HG03571 (cell line): Measurements from ENCODE around the gene MRPL12.

Experiments
- ATAC-seq: cut with Tn5 transposase; IDR thresholded peaks from one replicate; pipeline ENCODE4 v1.9.1; 2021; ENCODE audit not compliant: unreplicated experiment

MRPL12 gene

DNA sequence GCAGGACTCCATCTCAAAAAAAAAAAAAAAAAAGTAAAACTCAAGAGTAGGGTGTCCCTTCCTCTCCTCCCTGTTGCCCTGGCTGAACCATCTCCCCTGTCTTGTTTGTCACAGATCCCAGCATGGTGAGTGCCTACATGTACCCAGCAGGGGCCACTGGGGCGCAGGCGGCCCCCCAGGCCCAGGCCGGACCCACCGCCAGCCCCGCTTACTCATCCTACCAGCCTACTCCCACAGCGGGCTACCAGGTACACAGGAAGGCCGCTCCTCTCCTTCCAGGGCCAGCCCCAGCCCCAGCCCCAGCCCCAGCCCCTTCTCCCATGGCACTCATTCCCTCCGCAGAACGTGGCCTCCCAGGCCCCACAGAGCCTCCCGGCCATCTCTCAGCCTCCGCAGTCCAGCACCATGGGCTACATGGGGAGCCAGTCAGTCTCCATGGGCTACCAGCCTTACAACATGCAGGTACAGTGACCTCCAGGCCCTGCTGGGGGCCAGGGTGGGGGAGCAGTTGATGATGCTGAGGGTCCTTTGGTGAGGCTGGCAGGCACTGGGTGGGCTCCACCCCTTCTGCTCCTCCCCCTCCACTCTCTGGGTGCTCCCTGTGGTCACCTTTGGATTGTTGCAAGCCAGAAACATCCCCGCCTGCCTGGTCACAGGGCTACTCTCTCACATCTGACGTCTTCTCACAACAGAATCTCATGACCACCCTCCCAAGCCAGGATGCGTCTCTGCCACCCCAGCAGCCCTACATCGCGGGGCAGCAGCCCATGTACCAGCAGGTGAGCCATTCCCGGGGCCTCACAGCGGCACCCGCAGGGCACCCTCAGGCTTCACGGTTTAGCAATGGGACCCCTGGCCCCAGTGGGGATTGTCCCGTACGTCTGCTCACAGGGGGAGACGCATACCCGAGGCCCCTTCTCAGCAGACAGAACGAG is 2.5 kb upstream of the MRPL12 start:
- ATAC-seq, result no peak

DNA sequence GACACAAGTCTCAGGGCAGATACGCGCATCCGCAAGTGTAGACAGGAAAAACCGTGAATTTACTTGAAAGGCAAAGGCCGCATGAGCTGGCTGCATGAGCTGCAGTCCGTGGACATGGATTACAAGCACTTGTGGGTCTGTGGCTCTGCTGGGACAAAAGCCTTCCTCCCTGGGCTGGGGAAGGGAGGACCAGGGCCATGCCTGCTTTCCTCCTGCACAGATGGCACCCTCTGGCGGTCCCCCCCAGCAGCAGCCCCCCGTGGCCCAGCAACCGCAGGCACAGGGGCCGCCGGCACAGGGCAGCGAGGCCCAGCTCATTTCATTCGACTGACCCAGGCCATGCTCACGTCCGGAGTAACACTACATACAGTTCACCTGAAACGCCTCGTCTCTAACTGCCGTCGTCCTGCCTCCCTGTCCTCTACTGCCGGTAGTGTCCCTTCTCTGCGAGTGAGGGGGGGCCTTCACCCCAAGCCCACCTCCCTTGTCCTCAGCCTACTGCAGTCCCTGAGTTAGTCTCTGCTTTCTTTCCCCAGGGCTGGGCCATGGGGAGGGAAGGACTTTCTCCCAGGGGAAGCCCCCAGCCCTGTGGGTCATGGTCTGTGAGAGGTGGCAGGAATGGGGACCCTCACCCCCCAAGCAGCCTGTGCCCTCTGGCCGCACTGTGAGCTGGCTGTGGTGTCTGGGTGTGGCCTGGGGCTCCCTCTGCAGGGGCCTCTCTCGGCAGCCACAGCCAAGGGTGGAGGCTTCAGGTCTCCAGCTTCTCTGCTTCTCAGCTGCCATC is 1.7 kb upstream of the MRPL12 start:
- ATAC-seq, result no peak

DNA sequence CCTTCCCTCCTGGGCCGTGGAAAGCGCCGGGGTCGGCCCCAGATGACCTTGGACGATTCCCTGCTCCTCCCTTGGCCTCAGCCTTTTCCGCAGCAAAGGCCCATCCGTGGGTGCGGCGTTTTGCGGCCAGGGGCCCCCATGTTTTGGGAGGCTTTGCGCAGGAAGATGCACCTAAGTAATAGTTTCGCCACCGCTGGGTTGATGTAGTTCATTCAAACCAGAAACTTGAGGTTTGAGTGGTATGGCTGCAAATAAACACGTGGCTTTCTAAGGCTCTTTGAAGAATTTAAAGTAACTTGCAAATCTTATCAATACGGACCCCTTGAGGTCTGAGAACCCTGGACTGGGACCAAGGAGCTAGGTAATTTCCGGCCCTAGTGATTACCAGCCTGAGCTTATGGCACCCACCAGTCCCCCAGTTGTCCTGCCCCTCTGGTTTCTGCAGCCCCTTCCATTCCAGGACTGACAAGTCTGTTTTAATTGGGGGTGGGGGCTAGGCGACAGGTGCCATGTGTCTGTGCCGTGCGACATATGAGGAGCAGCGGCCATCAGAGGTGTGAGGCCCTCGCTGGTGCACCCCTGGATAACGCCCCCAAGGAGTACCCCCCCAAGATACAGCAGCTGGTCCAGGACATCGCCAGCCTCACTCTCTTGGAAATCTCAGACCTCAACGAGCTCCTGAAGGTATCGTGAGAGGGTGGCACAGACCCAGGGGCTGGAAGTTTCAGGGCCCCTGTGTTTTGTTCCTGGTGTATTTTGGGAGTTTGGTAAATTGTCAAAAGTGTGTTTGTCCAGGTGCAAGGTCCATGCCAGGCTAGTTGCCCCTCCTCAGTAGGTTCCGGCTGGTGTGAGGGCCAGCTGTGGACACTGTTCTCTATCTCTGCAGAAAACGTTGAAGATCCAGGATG is 834 bp downstream of the MRPL12 start:
- ATAC-seq, result peak; percentile 6

DNA sequence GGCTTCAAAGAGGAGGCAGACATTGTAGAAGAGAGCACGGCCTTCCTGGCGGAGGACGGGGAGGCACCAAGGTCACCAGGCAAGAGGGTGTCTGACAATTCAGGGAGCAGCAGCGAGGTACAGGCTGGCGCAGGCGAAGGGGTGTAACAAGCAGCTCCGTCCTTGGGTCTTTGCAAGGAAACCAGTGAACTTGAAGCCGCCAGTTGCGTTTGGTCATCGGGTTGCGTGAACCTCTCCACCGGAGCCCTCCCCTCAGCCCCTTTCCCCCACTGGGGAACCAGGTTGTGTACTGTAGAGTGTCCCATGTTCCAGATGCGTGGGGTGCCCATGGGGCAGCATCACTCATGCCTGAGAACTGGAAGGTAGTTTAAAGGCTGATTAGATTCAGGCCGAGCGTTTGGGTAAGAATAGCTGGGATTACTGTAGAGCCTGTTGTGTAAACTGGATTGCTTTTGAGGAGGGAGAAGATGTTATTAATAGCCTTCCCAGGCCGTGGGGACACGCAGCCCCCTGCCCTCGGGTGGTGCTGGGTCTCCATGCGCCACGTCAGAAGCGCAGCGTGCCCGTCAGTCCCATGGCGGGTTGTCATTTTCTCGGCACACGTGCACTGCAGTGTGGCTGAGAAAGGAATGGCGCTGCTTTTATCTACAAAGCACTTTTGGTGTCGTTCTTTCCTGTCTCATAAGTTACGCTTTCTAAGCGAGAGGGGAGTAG is 2.5 kb downstream of the MRPL12 start:
- ATAC-seq, result no peak

DNA sequence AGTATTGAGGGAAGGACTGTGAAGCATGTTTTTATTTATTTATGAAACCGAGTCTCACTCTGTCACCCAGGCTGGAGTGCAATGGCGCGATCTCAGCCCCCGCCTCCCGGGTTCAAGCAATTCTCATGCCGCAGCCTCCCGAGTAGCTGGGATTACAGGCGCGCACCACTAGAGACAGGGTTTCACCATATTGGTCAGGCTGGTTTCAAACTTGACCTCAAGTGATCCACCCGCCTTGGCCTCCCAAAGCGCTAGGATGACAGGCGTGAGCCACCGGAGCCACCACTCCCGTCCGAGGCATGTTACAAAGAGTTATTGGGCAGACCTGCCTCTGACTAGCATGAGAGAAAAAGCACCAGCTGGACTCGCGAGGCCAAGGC is 3.1 kb downstream of the MRPL12 start:
- no peak for ATAC-seq

DNA sequence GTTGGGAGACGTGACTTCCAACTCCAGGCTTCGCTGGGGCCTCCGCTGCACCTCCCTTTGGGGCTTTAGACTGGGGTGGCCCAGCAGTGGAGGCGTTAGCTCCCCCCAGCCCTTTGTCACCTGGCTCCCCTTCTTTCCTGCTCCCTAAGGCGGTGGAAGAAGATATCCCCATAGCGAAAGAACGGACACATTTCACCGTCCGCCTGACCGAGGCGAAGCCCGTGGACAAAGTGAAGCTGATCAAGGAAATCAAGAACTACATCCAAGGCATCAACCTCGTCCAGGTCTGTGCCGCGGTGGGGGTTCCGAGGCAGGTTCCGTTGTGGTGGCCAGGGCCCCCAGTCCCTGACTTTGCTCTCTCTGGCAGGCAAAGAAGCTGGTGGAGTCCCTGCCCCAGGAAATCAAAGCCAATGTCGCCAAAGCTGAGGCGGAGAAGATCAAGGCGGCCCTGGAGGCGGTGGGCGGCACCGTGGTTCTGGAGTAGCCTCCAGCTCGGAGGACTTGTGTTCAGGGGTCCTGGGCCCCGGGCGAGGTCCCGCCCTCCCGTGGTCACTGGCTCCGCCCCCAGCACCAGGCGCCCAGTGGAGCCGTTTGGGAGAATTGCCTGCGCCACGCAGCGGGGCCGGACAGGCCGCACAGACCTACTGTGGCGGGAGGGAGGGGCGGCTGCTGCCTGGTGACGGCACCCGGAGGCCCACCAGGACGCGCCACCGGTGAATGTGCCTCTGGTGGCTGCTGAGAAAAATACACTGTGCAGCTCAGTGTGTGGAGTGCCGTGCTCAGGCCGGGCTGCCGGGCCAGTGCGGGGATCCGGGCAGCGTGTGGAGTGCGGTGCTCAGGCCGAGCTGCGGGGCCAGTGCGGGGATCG is 3.8 kb downstream of the MRPL12 start:
- ATAC-seq, result no peak

DNA sequence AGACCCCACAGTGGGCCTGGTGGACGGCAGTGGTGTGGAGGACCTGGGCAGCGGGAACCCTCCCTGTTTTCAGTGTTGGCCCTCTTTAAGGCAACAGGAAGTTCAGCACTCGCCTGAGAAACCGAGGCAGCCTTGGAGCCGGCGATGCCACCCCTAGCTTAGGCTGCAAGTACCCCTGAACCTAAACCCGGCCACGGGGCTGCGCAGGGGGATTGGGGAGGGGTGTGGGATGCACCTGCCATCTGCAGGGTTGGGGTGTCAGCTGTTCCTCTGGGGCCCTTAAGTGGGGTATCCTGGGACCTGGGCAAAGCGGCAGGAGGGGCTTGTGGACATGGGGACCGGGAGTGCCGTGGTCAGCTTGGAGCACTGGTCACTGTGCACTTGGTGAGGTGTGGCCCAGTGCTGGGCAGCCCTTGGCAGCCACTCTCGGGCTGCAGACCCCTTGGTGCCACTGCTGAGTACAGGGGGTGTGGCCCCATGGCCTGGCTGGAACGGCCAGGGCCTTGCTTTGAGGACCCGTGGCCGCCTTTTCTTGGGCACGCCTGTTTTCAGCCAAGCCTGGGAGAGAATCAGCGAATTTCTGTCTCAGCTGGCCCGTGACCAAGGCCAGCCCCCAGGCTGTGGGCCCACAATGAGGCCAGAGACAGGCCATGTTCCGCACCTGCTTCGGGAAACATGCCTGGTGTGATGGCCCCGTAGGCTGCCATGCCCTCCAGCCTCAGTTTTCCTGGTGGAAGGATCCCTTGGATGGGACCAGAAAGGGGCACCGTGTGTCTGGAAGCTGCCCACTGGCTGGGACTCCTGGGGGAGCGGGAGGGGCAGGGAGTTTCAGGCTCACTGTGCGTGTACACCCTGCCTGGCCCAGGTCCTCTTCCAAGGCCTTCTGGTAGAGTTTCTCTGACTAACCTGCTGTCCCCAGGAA is 4.8 kb downstream of the MRPL12 start:
- no peak for ATAC-seq

DNA sequence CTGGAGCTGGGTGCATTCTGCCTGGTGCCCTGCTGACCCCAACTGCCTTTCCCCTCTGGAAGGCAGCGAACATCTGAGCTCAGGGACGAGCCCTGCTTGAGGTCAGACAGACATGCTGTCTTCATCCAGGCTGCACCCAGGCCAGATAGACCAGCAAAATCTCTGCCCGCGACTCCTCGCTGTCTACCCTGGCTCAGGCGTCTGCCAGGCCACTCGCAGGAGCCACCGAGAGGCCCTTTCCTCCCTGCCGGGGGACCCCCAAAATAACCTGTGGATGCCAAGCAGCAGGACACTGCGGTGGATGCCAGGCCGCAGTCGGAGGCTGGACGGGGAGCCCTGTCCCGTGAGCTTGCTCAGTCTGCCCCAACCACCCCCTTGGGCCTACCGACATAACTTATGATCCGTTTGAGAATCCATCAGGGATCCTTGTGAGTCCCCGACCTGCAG is 5.6 kb downstream of the MRPL12 start:
- no peak for ATAC-seq

DNA sequence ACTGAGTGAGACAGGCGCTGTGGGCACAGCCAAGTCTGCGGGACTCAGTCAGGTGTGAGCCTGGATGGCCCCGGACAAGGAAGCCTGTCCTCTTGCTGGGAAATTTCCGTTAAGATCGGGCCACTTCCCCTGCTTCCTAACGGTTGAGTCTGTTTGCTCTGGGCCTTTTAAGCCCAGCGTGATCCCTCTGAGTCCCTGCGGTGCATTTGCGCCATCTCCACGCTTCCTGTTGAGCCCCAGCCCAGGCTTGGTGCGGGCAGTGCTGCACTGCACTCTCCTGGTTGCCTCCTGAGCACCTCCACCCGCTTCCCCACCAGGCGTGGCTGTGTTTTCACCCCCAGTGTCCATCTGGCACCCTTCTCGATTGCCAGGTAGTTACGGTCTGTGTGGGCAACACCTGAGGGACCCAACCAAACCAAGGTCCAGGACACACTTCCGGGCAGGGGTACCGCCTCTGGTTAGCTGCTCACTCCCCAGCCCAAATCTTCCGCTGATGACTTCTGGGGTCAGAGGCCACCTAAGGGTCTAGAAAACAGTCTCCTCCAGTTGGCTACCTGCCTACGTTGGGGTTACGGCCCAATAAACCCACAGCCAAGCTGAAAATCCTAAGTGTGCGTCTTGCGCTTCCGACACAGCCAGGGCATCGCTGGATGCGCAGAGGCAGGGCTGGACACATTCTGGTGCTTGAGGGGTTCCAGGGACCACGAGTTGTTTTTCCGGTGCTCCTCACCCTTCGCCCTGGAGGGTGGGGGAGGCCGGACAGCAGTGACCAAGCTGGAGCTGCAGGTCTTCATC is 7.5 kb downstream of the MRPL12 start:
- ATAC-seq, result no peak

DNA sequence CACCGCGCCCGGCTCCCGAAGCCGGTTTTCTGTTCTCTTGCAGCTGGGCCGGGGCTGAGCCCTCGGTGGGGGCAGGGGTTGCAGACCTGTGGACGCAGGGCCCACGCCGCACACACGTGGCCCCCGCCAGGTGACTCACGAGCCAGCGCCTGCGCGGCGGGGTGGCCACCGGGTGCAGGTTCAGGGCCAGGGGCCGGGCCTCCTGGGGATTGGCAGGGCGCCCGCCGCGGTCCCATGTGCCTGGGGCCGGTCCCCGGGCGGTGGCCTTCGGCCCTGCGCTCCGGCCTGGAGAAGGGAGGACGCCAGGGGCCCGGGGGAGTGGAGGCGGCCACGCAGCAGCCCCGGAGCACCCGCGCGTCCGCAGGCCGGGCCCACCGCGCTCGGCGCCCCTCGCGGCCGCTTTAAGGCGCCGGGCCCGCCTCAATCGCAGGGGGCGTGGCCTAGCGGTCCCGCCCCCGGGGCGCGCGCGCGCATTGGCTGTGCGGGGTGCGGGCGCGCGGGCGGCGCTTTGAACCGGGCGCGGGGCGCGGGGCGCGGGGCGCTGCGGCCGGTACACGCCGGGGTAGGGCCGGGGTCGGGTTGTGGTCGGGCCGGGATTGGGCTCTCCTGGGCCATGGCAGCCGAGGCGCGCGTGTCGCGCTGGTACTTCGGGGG is 8.8 kb downstream of the MRPL12 start, which contains the start of gene SLC25A10:
TSS of gene SLC25A10 (plus strand) at position 471 of the 654 bp plus-strand sequence. CDS start at position 614, 143 bp downstream.
- ATAC-seq, result peak; percentile 49

DNA sequence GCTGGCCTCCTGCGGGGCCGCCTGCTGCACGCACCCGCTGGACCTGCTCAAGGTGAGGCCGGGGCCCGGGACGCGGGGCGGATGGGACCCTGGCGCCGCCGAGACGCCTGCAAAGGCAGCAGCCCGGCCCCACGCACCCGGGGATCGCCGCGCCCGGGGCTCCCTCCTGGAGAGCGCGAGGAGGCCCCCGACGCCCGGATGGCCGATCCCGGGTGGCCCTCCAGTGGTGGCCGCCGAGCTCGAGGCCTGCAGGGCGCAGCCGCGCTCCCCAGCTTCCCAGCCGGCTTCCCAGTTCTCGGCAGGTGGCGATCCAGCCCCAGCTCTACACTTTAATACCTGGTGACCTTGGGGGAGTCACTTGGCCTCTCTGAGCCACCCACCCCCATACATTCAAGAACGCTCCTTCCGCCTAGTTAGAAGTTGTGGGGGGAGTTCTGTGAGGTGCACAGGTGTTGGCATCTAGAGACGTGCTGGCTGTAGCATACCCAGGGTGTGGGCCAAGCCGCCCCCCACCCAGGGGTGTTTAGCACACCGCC is 9.4 kb downstream of the MRPL12 start:
- peak; percentile 11 for ATAC-seq

DNA sequence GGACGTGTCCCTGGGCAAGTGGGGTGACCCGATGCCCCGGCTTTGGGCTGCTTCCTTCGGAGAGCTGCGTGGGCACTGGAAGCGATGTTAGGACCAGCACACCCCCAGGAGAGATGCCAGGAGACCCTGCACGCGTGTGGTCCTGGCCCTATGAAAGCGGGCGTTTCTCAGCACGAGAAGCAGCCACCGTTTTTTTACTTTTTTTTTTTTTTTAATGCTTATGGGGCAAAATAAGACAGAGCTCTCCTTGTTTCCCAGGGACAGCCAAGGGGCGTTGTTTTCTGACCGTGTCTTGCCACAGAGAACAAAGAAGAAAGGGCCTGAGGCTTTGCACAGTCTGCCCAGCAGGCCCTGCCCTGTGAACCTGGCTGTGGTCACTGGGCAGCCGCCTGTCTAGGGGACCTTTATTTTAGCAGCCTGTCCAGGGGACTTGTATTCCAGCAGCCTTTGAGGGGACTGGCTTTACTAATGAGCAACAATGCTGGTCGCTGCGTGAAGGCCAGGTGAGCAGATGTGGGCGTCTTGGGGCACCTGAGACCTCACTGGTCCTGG is 9.9 kb downstream of the MRPL12 start:
- ATAC-seq, result no peak

DNA sequence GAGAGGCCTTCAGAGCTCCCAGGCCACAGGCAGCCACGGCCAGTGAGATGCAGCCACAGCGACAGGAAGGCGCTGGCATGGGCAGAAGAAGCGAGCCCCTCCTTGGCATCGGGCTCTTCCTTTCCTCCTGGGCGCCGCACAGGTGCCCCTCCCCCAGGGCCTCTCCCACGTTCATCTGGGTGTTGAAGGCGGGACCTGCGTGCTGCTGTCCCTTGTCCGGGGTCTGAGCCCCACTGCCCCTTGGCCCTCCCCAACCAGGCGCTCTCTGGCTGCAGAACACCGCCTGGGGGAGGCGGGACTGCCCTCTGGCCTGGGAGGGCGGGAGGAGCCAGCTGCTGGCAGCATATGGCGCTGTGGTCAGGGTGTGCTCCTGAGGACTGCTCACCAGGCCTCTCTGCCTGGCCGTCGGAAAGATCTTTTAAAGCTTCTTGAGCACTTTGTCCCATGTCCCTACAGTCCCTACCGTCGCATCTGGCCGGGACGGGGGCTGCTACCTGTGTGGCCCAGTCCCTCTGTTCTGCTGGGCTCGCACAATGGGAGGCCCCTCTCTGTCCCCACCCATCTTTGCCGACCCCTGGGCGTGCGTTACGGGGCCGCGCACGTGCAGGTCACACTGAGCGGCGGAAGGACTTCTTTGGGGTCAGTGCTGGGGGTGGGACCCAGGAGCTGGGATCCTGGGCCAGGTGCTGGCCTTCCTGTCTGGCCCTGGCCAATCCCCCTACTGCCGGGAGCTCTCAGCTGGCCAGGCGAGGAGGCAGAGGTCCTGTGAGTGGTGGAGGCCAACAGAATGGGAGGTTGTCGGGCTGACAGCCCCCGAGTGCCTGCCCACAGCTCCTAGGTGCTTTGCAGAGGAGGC is 10.6 kb downstream of the MRPL12 start:
- ATAC-seq, result no peak

DNA sequence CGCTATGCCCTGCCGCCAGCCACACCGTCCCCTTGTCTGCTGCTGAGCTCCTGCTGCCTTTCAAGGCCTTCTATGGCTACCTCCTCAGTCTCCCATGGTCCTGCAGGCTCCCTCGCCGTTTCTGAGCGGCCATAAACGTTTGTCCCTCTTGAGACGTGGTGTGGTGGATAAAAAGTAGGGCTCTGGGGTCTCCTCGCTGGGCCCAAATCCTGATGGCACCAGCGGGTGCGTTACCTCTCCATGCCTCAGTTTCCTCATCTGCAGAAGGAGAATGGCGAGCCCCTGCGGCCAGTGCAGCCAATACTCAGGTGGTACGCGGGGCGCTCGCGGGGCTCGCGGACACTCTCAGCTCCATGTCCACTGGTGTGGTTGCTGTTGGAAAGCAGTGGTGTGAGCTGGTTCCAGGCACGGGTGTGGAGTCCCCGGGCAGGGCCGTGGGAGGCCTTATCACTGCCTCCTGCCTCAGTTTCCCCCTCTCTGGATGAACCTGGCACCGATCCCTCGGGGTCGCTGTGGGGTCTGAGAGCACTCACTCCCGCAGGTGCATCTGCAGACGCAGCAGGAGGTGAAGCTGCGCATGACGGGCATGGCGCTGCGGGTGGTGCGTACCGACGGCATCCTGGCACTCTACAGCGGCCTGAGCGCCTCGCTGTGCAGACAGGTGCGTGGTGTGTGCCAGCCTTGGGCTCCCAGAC is 11.4 kb downstream of the MRPL12 start:
- no peak for ATAC-seq
